GM12872 (cell line): ENCODE measurements around the gene FBXL20.

Experiments used
- CTCF ChIP-seq: IDR thresholded peaks from 3 replicates; pipeline ENCODE4 v1.5.1; 2011; ENCODE audit warnings: low read depth, mild to moderate bottlenecking, low read length, moderate library complexity; ENCODE audit not compliant: insufficient read depth

The FBXL20 gene

GRCh38 chr17:39357488-39357887, 43.9 kb downstream of the FBXL20 start:
- TF ChIP-seq CTCF, result no peak

GRCh38 chr17:39352986-39353385, 48.4 kb downstream of the FBXL20 start:
- TF ChIP-seq CTCF, result no peak

- TF ChIP-seq CTCF, result no peak
These were observed 48.9 kb downstream of the FBXL20 start for GRCh38 chr17:39352511-39352910.

- no peak for TF ChIP-seq CTCF
These were observed 49.9 kb downstream of the FBXL20 start for GRCh38 chr17:39351508-39351907.

GRCh38 chr17:39349246-39349645, 52.2 kb downstream of the FBXL20 start:
- no peak for TF ChIP-seq CTCF

GRCh38 chr17:39341541-39341940, 59.9 kb downstream of the FBXL20 start:
- TF ChIP-seq CTCF, result no peak

- no peak for TF ChIP-seq CTCF
These were observed 60.7 kb downstream of the FBXL20 start for GRCh38 chr17:39340731-39341130.

- no peak for TF ChIP-seq CTCF
These were observed 62.2 kb downstream of the FBXL20 start for GRCh38 chr17:39339272-39339671.
